ENCODE data around the gene GJC1.

GRCh38 chr17:44759086-44759915 lies 70.8 kb downstream of the GJC1 start:
- TF ChIP-seq CTCF (IDR thresholded peaks at IDR 0.05) (no peak), POLR2A (IDR thresholded peaks at IDR 0.05) (no peak)

Data from esophagus squamous epithelium (tissue), 4 donors.